Iris pigment epithelial cell (primary cell): Measurements from ENCODE around the gene PPP6R1.
A peak's percentile ranks its signal among the peaks of the same experiment; 100 is the strongest.

Experiments
- DNase-seq: peaks from one replicate; pipeline ENCODE4 v3.0.0-alpha.2; 2011; ENCODE audit warnings: low read depth

Gene PPP6R1

GRCh38 chr19:55259540-55260210 lies 858 bp upstream of the PPP6R1 start:
- DNase-seq: peak; percentile 16

GRCh38 chr19:55258476-55258827 lies 365 bp downstream of the PPP6R1 start:
- peak; percentile 7 for DNase-seq

GRCh38 chr19:55257461-55258420 lies 1.1 kb downstream of the PPP6R1 start:
- peak; percentile 30 for DNase-seq

GRCh38 chr19:55256562-55257460 lies 2.0 kb downstream of the PPP6R1 start:
- DNase-seq: peak; percentile 21

GRCh38 chr19:55255618-55256423 lies 3.0 kb downstream of the PPP6R1 start:
- peak; percentile 41 for DNase-seq

- DNase-seq: no peak
Observed at GRCh38 chr19:55254625-55254977, 4.2 kb downstream of the PPP6R1 start.

- DNase-seq: no peak
Observed at GRCh38 chr19:55253842-55254624, 4.8 kb downstream of the PPP6R1 start.

- no peak for DNase-seq
Observed at GRCh38 chr19:55252760-55253663, 5.8 kb downstream of the PPP6R1 start.

- DNase-seq: peak; percentile 20
Observed at GRCh38 chr19:55251341-55252081, 7.3 kb downstream of the PPP6R1 start.

GRCh38 chr19:55250262-55251036 lies 8.4 kb downstream of the PPP6R1 start:
- no peak for DNase-seq

GRCh38 chr19:55249841-55250240 lies 9.0 kb downstream of the PPP6R1 start:
- no peak for DNase-seq

- no peak for DNase-seq
Observed at GRCh38 chr19:55248704-55249103, 10.1 kb downstream of the PPP6R1 start.

- DNase-seq: no peak
Observed at GRCh38 chr19:55248166-55248675, 10.6 kb downstream of the PPP6R1 start.

- peak; percentile 70 for DNase-seq
Observed at GRCh38 chr19:55247621-55248099, 11.2 kb downstream of the PPP6R1 start.

- no peak for DNase-seq
Observed at GRCh38 chr19:55246462-55247451, 12.1 kb downstream of the PPP6R1 start.

- no peak for DNase-seq
Observed at GRCh38 chr19:55245236-55245904, 13.4 kb downstream of the PPP6R1 start.
